A549 (cell line): ENCODE measurements around the gene RPP25L. TPM values are rescaled to one million over a fixed set of nuclear protein-coding genes. Genes with fewer than 3 reads are reported as not detected.

Source experiments
- ATAC-seq, 2 experiments: fragments of 200-7000 bp in 1 of 2; fragments of >200 bp in 1 of 2; cut with Nextera tagmentation in 1 of 2; cut with Tn5 transposase in 1 of 2; 3 replicates each; pipeline versions ENCODE4 v1.8.0 to v1.9.1; 2018 to 2020; ENCODE audit warnings: mild to moderate bottlenecking in 1 of 2, moderate library complexity in 1 of 2
- CTCF ChIA-PET: fragments of 300-600 bp; sonication (Branson Sonifier 250); formaldehyde crosslinking; extraction: SDS; loops from one replicate; lab custom pipeline; 2021; ENCODE audit warnings: antibody characterized with exemption, inconsistent platforms; lab: Yijun Ruan, JAX
- POLR2A ChIA-PET: fragments of 350-600 bp; formaldehyde crosslinking; extraction: SDS; loops from one replicate; lab custom pipeline; 2021; ENCODE audit warnings: antibody characterized with exemption, inconsistent platforms; lab: Yijun Ruan, JAX
- DNase-seq, 2 experiments: peaks; one replicate each; pipeline versions ENCODE4 v3.0.0 to v3.0.0-alpha.2; 2011 to 2016; ENCODE audit warnings: low read depth in 1 of 2, low spot score in 1 of 2
- FAIRE-seq: peaks from 2 replicates; lab custom pipeline; 2011; peaks lifted over from hg19 to GRCh38; lab: Jason Lieb, UNC
- H3K27ac ChIP-seq, 2 experiments: fragments of >200 bp; sonication (Bioruptor Twin); formaldehyde crosslinking; 3 replicates each; pipeline ENCODE4 v1.5.1; 2016 to 2017
- H3K4me1 ChIP-seq: fragments of >200 bp; sonication (Bioruptor Twin); formaldehyde crosslinking; 3 replicates; pipeline ENCODE4 v1.6.1; 2016
- H3K4me2 ChIP-seq: fragments of >200 bp; sonication (Bioruptor Twin); formaldehyde crosslinking; 3 replicates; pipeline ENCODE4 v1.6.1; 2016
- H3K4me3 ChIP-seq: fragments of >200 bp; sonication (Bioruptor Twin); formaldehyde crosslinking; 3 replicates; pipeline ENCODE4 v1.5.1; 2016
- H3K9me3 ChIP-seq: fragments of >200 bp; sonication (Bioruptor Twin); formaldehyde crosslinking; 3 replicates; pipeline ENCODE4 v1.6.1; 2016
- CBX2 ChIP-seq: fragments of 200-600 bp; sonication (generic); IDR thresholded peaks from 2 replicates; pipeline ENCODE4 v1.6.1; 2016; ENCODE audit warnings: low read depth, mild to moderate bottlenecking, borderline replicate concordance
- CEBPB ChIP-seq, 2 experiments: fragments of >200 bp in 1 of 2; sonication (Bioruptor Twin) in 1 of 2; formaldehyde crosslinking in 1 of 2; IDR thresholded peaks; 2 replicates each; pipeline ENCODE4 v1.6.1; 2012 to 2016
- CTCF ChIP-seq: fragments of >200 bp; sonication (Bioruptor Twin); formaldehyde crosslinking; IDR thresholded peaks from 3 replicates; pipeline ENCODE4 v1.5.1; 2016
- ESRRA ChIP-seq: fragments of 150-350 bp; IDR thresholded peaks from 2 replicates; pipeline ENCODE4 v1.6.1; 2014; ENCODE audit warnings: mild to moderate bottlenecking, low read length, borderline replicate concordance
- FOSL2 ChIP-seq, 2 experiments: fragments of 450-650 bp in 1 of 2; fragments of >200 bp in 1 of 2; sonication (Bioruptor Twin) in 1 of 2; formaldehyde crosslinking; IDR thresholded peaks; 2 replicates each; pipeline versions ENCODE4 v1.5.0 to v1.6.1; 2016 to 2020; ENCODE audit warnings: mild to moderate bottlenecking in 1 of 2, moderate library complexity in 1 of 2
- HEYL ChIP-seq: fragments of 250-450 bp; sonication (Bioruptor Pico); IDR thresholded peaks from 2 replicates; pipeline ENCODE4 v1.8.0; 2021; ENCODE audit warnings: mild to moderate bottlenecking, moderate library complexity
- HOXB5 ChIP-seq: fragments of 250-450 bp; sonication (Bioruptor Pico); IDR thresholded peaks from 2 replicates; pipeline ENCODE4 v1.5.0; 2020; ENCODE audit warnings: mild to moderate bottlenecking, moderate library complexity
- JUN ChIP-seq, 2 experiments: fragments of >200 bp; sonication (Bioruptor Twin); formaldehyde crosslinking; IDR thresholded peaks; 2 replicates in 1 of 2; 3 replicates in 1 of 2; pipeline ENCODE4 v1.6.1; 2016 to 2017
- KDM1A ChIP-seq: fragments of 200-600 bp; sonication (generic); IDR thresholded peaks from 2 replicates; pipeline ENCODE4 v1.6.1; 2016; ENCODE audit warnings: low read depth, mild to moderate bottlenecking
- KDM5A ChIP-seq: fragments of 200-600 bp; sonication (generic); IDR thresholded peaks from 2 replicates; pipeline ENCODE4 v1.6.1; 2016; ENCODE audit warnings: antibody characterized with exemption, mild to moderate bottlenecking
- MYC ChIP-seq: IDR thresholded peaks from 2 replicates; pipeline ENCODE4 v1.6.1; 2012; ENCODE audit warnings: mild to moderate bottlenecking, inconsistent platforms, low read length, improper control_type of control experiment, borderline replicate concordance
- NFE2L2 ChIP-seq: fragments of 150-350 bp; conservative IDR thresholded peaks from 2 replicates; pipeline ENCODE4 v1.6.1; 2014; ENCODE audit warnings: low read length
- PHF8 ChIP-seq: fragments of 200-600 bp; sonication (generic); IDR thresholded peaks from 2 replicates; pipeline ENCODE4 v1.6.1; 2016; ENCODE audit warnings: low read depth, mild to moderate bottlenecking, antibody characterized with exemption, moderate library complexity, borderline replicate concordance
- POLR2A ChIP-seq: IDR thresholded peaks from 2 replicates; pipeline ENCODE4 v1.6.1; 2012; ENCODE audit warnings: mild to moderate bottlenecking, low read length
- POLR2AphosphoS2 ChIP-seq: conservative IDR thresholded peaks from 2 replicates; pipeline ENCODE4 v1.6.1; 2012; ENCODE audit warnings: low read length, improper control_type of control experiment, inconsistent platforms
- RAD21 ChIP-seq, 2 experiments: fragments of >200 bp in 1 of 2; sonication (Bioruptor Twin) in 1 of 2; formaldehyde crosslinking in 1 of 2; IDR thresholded peaks in 1 of 2; conservative IDR thresholded peaks in 1 of 2; 2 replicates in 1 of 2; 3 replicates in 1 of 2; pipeline ENCODE4 v1.6.1; 2012 to 2018; ENCODE audit warnings: inconsistent platforms in 1 of 2
- RARB ChIP-seq: fragments of 250-450 bp; sonication (Bioruptor Pico); IDR thresholded peaks from 2 replicates; pipeline ENCODE4 v1.8.0; 2021; ENCODE audit warnings: mild to moderate bottlenecking, moderate library complexity
- RNF2 ChIP-seq: fragments of 200-600 bp; sonication (generic); IDR thresholded peaks from 2 replicates; pipeline ENCODE4 v1.6.1; 2016; ENCODE audit warnings: low read depth, mild to moderate bottlenecking, antibody characterized with exemption, moderate library complexity, borderline replicate concordance
- SMC3 ChIP-seq: fragments of >200 bp; sonication (Bioruptor Twin); formaldehyde crosslinking; IDR thresholded peaks from 3 replicates; pipeline ENCODE4 v1.6.1; 2018; ENCODE audit warnings: inconsistent platforms
- TFCP2L1 ChIP-seq: fragments of 250-450 bp; sonication (Bioruptor Pico); IDR thresholded peaks from 2 replicates; pipeline ENCODE4 v1.5.0; 2021; ENCODE audit warnings: mild to moderate bottlenecking
- ZFP36 ChIP-seq: fragments of 450-650 bp; IDR thresholded peaks from 2 replicates; pipeline ENCODE4 v1.6.1; 2014; ENCODE audit warnings: borderline replicate concordance; ENCODE audit not compliant: partially characterized antibody
- WGBS: methylation state at CpG from one replicate; pipeline ENCODE4 v1.1.6; 2017; ENCODE audit errors: missing lambda C conversion rate; 5-methylcytosine and 5-hydroxymethylcytosine counted together
- polyA plus RNA-seq, 4 experiments: library from polyadenylated mRNA; depleted of rRNA in 3 of 4; stranded (reverse); fragments of >200 nt; fragmentation: RNase III in 1 of 4; extraction: RNeasy Plus Mini Kit Qiagen cat#74134 plus additional on column Dnase treatment in 1 of 4; gene quantifications; 2 replicates in 3 of 4; 3 replicates in 1 of 4; pipeline ENCODE4 v1.2.3, GENCODE V29; 2011 to 2017
- TF ChIP-seq, protein P1 (sequence below): IDR thresholded peaks from 2 replicates; pipeline ENCODE4 v1.6.1; 2012
- TF ChIP-seq, protein P2 (sequence below): fragments of 450-650 bp; IDR thresholded peaks from 2 replicates; pipeline ENCODE4 v1.6.1; 2014; ENCODE audit warnings: antibody characterized with exemption

RPP25L gene
- polyA plus RNA-seq, 2 of the 4 experiments (the other 2 are of a cell fraction), result 40.8 to 41.7 TPM

GRCh38 chr9:34612788-34613390, 992 bp upstream of the RPP25L start:
- DNase-seq, result peak; percentile 80 to 86
- TF ChIP-seq MYC (no peak), CEBPB (IDR thresholded peaks at IDR 0.05) (peak in 1 of 2 experiments; percentile 58; a peak in 2 of 4 replicates), CTCF (peak; percentile 82), POLR2AphosphoS2 (no peak), RAD21 (conservative IDR thresholded peaks at IDR 0.05 in 1 of 2, IDR thresholded peaks at IDR 0.05 in 1 of 2) (peak; percentile 54 to 58), SMC3 (peak; percentile 77)
- peak; percentile 80 to 88 for ATAC-seq
- Histone ChIP-seq H3K4me3 (peak overlapping the region; percentile 75), H3K9me3 (no peaks in the 10 kb centered on the region), H3K27ac (peak overlapping the region; percentile 91 to 94), H3K4me1 (peaks cover 13% of the 10 kb centered on the region; the same call in 1 of the 3 replicates), H3K4me2 (peak overlapping the region; percentile 96)
- under 1% methylated on average over 15 of the region's 15 CpGs for WGBS
- CTCF ChIA-PET, result interaction anchor here (0.6 to 17.0 kb wide), 21 partner anchors 9 to 209 kb away, joined by 3 to 429 read pairs (median 5); partner anchors contain the start of genes ARID3C, GALT and SIGMAR1
- FAIRE-seq, result no peak
- POLR2A ChIA-PET, result interaction anchor here (0.6 to 1.1 kb wide), 4 partner anchors 21 to 232 kb away, joined by 3 to 4 read pairs (median 3); partner anchors contain the start of gene SIGMAR1

GRCh38 chr9:34611251-34611810, 566 bp downstream of the RPP25L start:
- ChIA-PET POLR2A (no interaction called here), CTCF (interaction anchor here (0.9 to 17.0 kb wide), 8 partner anchors 9 to 63 kb away, joined by 3 to 429 read pairs (median 4); partner anchors contain the start of genes ARID3C and SIGMAR1)
- Histone ChIP-seq H3K27ac (peak overlapping the region; percentile 91 to 94), H3K9me3 (no peaks in the 10 kb centered on the region), H3K4me2 (peak overlapping the region; percentile 96), H3K4me1 (peaks cover 18% of the 10 kb centered on the region; the same call in 1 of the 3 replicates), H3K4me3 (peak overlapping the region; percentile 75)
- 55% methylated on average over 9 of the region's 10 CpGs for WGBS
- ATAC-seq (peak; percentile 22 to 28; a peak in 4 of 6 replicates), DNase-seq (no peak), FAIRE-seq (no peak)
- no peak for TF ChIP-seq SMC3
- TF ChIP-seq, protein P1, sequence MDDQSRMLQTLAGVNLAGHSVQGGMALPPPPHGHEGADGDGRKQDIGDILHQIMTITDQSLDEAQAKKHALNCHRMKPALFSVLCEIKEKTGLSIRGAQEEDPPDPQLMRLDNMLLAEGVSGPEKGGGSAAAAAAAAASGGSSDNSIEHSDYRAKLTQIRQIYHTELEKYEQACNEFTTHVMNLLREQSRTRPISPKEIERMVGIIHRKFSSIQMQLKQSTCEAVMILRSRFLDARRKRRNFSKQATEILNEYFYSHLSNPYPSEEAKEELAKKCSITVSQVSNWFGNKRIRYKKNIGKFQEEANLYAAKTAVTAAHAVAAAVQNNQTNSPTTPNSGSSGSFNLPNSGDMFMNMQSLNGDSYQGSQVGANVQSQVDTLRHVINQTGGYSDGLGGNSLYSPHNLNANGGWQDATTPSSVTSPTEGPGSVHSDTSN, result no peak
- TF ChIP-seq KDM1A, result no peak
- TF ChIP-seq HOXB5, result no peak
- no peak for TF ChIP-seq FOSL2 (IDR thresholded peaks at IDR 0.05)
- no peak for TF ChIP-seq FOSL2 (CRISPR knock-in tag; IDR thresholded peaks at IDR 0.05)
- TF ChIP-seq, protein P2, sequence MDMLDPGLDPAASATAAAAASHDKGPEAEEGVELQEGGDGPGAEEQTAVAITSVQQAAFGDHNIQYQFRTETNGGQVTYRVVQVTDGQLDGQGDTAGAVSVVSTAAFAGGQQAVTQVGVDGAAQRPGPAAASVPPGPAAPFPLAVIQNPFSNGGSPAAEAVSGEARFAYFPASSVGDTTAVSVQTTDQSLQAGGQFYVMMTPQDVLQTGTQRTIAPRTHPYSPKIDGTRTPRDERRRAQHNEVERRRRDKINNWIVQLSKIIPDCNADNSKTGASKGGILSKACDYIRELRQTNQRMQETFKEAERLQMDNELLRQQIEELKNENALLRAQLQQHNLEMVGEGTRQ, result no peak
- no peak for TF ChIP-seq NFE2L2
- no peak for TF ChIP-seq PHF8
- no peak for TF ChIP-seq CBX2
- no peak for TF ChIP-seq ESRRA
- no peak for TF ChIP-seq RNF2
- TF ChIP-seq RARB, result no peak
- no peak for TF ChIP-seq KDM5A
- TF ChIP-seq RAD21 (conservative IDR thresholded peaks at IDR 0.05 in 1 of 2, IDR thresholded peaks at IDR 0.05 in 1 of 2), result no peak
- TF ChIP-seq POLR2A, result no peak
- TF ChIP-seq TFCP2L1, result no peak
- TF ChIP-seq ZFP36, result no peak
- no peak for TF ChIP-seq JUN (IDR thresholded peaks at IDR 0.05)
- no peak for TF ChIP-seq HEYL (CRISPR knock-in tag)
